Measurements from ENCODE around the gene ENAH.
A peak's percentile ranks its signal among the peaks of the same experiment; 100 is the strongest.

The ENAH gene

GRCh38 chr1:225448146-225448805 is 204.6 kb downstream of the ENAH start:
- FAIRE-seq, result no peak

DNA sequence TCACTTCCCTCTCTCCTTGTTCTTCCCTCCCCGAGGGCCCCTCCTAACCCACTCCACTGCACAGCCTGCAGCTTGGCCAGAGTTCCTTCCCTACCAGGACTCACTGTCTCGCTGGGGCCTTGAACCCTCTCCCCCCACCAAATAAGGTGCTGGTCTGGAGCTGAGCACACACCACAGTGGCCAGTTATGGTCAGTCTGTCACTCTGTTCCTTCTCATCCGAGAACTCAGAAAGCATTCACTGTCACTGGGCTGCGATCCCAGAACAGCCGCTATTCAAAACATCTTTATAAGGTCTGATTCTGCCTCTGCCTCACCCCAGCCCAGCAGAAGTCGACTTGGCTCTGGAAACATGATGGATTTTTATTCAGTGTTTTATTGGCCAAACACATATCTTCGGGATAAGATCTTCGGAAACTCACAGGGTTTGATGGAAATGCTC is 205.3 kb downstream of the ENAH start:
- FAIRE-seq, result no peak

- no peak for FAIRE-seq
These were observed 205.8 kb downstream of the ENAH start for GRCh38 chr1:225446981-225447615.

- FAIRE-seq, result no peak
These were observed 206.3 kb downstream of the ENAH start for GRCh38 chr1:225446595-225446960.

DNA sequence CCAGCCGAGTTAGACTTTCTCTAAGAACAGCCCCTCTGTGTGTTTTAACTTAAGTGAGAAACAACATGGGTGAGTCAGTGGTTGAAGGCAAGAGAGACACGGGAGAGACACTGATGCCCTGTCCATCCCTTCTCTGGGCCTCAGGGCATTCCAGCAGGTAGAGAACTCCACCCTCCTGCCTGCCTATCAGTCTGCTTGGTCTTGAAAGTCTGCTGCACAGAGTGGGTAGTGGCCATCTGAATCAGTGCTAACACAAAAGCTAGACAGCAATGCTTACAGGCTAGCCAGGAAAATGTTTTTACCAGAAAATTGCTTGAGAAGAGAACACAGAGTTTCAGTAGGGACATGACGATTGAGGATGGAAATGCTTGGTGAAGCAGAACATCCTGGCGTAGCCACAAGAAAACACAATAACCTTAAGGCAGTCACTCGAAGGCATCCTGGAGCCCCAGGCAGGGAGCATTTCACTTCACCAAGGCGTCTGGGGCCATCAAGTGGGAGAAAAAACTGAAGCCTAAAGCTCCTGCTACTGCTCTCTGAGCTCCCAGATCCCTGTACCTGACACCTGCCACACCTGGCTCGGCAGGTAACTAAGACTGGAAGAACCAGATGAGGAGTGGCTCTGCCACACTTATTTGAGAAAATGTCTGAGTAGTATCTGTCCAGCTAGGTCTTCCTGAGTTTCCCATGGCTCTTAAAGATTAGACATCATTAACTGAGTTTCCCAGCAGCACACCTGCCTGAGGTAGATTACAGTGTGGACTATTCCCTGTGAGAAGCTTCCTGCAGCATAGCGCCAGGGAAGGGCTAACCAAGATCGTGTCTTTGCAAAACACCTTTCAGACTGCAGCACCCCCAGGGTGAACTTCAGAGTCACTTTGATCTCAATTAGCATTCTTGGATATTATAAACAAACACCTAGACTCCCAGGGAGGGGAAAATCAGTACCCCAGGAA is 207.0 kb downstream of the ENAH start:
- no peak for FAIRE-seq

DNA sequence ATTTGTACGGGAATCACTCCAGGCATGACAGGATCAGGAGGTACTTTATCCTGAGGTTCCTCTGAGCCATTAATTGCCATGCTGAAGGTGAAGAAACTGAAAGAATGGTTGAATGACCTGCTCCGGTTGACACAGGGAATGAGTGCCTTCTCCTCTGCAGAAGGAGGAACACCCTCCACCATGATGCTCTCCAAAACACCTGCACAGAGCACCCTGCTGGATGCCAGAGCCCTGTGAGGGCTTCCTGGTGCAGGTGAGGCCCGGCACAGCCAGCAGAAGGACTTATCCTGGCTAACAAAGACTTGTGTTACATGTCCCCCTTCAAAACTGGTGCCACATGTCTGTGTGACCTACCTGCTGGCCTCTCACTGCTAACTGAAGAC is 210.8 kb downstream of the ENAH start:
- no peak for FAIRE-seq

DNA sequence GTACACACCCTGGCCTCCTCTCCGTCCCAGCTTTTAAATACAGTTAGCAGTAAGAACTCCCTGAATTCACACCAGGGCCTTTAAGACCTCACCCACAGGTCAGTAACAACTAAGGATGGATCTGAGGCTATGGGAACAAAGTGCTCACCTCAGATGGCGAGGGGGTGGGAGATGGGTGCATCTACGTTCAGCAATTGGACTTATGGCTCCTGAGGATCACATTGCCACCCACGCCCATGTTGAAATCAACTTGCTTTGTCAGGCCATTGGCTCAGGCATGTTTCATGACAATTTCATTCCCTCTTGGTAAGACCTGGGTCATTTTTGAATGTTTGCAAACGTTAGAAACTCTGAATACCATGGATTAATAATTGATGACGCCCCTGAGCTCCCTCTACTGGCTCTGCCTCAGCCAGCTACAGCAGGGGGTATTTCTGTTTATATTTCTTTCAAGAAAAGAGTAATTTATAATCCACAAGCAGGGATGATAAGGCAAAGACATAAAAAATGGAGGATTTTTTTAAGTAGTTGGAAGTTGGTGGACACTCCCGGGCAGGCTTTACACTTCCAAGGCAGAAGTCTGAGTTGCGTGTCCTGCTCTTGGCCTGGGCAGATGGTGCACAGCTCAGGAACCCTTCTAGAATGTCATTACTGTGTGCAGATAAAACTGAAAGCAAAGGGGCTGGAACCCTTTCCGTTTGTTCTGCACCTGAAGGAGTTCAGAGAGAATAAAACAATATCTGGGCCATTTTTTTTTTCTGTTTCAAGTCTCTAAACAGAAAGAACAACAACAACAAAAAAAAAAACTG is 211.4 kb downstream of the ENAH start:
- no peak for FAIRE-seq

DNA sequence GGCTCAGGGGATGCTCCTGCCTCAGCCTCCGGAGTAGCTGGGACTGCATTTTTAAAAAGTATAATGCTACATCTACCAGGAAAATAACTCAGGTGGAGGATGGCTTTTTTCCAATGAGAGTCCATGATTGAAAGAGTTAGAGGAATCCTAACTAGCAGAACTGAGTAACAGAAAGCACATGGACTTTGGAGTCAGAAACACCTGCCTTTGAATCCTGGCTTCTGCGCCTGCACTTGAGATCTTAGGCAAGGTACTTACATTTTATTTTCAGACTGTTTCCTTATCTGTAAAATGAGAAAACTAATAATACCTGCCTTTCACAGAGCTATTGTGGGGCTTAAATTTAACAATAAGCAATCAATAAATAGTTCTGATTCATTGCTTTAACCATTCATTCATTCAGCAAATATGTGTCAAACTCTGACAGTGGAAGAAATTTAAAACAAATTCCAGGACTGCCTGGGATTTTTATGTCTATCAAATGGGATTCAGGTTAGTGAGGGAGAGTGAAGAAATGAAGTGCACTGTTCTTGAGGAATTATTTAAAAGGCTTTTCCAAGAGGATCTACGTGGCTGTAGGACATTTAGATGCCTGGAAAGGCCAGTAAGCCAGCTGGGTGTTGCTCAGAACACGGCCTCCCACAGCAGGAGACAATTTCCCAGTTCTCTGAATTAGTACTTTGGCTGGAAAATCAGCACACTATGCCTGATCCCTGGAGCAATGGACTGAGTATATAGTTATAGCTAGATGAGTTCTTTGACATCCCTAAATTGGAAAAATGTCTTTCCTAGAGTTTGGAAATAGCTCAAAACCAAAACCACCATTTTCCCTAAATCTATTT is 212.3 kb downstream of the ENAH start:
- no peak for FAIRE-seq

GRCh38 chr1:225437710-225438437 is 215.0 kb downstream of the ENAH start:
- FAIRE-seq, result peak; percentile 82
